MM.1S (cell line): ENCODE data around the gene GPR176.

Experiments used
- CTCF ChIP-seq: fragments of 300-600 bp; sonication (generic); IDR thresholded peaks from 2 replicates; pipeline ENCODE4 v1.5.1; 2016; ENCODE audit warnings: antibody characterized with exemption, low read length, mixed read lengths
- EZH2 ChIP-seq: fragments of 300-600 bp; sonication (generic); optimal IDR thresholded peaks from 2 replicates; pipeline ENCODE3; 2017; ENCODE audit warnings: low read depth, mild to moderate bottlenecking, antibody characterized with exemption, low read length, mixed read lengths

GRCh38 chr15:39788800-39789565 is 131.1 kb downstream of the GPR176 start:
- no peak for TF ChIP-seq CTCF
- TF ChIP-seq EZH2 = no peak
